Fibroblast of mammary gland (primary cell): Measurements from ENCODE around the gene SHTN1.
A peak's percentile ranks its signal among the peaks of the same experiment; 100 is the strongest.

Experiments used
- DNase-seq: peaks from one replicate; pipeline ENCODE4 v3.0.0-alpha.2; 2010; ENCODE audit warnings: low read depth
- H3K4me3 ChIP-seq: 2 replicates; pipeline ENCODE4 v1.5.1; 2011; ENCODE audit warnings: low read depth, mild to moderate bottlenecking, low read length, moderate library complexity; ENCODE audit not compliant: control insufficient read depth
- CTCF ChIP-seq: conservative IDR thresholded peaks from 2 replicates; pipeline ENCODE4 v1.5.1; 2011; ENCODE audit warnings: low read depth, low read length, inconsistent platforms; ENCODE audit not compliant: control insufficient read depth, insufficient read depth

SHTN1 gene

GRCh38 chr10:116870949-116871348 lies 134.0 kb downstream of the SHTN1 start:
- no peak for TF ChIP-seq CTCF
- DNase-seq, result no peak
- H3K4me3 ChIP-seq, result no peak overlapping the region

- TF ChIP-seq CTCF, result no peak
- DNase-seq, result no peak
- H3K4me3 ChIP-seq, result no peak overlapping the region
These were observed 136.3 kb downstream of the SHTN1 start for GRCh38 chr10:116868722-116869121.

- TF ChIP-seq CTCF, result no peak
- no peak overlapping the region for H3K4me3 ChIP-seq
- no peak for DNase-seq
These were observed 136.8 kb downstream of the SHTN1 start for GRCh38 chr10:116868198-116868676.

- DNase-seq, result peak; percentile 61
- TF ChIP-seq CTCF, result no peak
- no peak overlapping the region for H3K4me3 ChIP-seq
These were observed 137.9 kb downstream of the SHTN1 start for GRCh38 chr10:116866987-116867595.

- TF ChIP-seq CTCF, result no peak
- H3K4me3 ChIP-seq, result no peak overlapping the region
- DNase-seq, result no peak
These were observed 138.9 kb downstream of the SHTN1 start for GRCh38 chr10:116866066-116866465.

GRCh38 chr10:116864436-116864835 lies 140.6 kb downstream of the SHTN1 start:
- TF ChIP-seq CTCF, result no peak
- H3K4me3 ChIP-seq, result no peak overlapping the region

GRCh38 chr10:116861796-116862195 lies 143.2 kb downstream of the SHTN1 start:
- H3K4me3 ChIP-seq, result no peak overlapping the region
- no peak for DNase-seq
- TF ChIP-seq CTCF, result no peak

More at GRCh38 chr10:116864436-116864835, 140.6 kb downstream of the SHTN1 start:
- no peak for DNase-seq
